Esophagus squamous epithelium (tissue), 4 donors: ENCODE measurements around the gene CERS4.

Source experiments
- CTCF ChIP-seq, 6 experiments: fragments of 450-650 bp in 4 of 6; fragments of 200-600 bp in 2 of 6; sonication (generic) in 2 of 6; IDR thresholded peaks; one replicate each; pipeline ENCODE4 v1.5.1; 2016 to 2019; ENCODE audit warnings: antibody characterized with exemption in 6 of 6, mild to moderate bottlenecking in 4 of 6, moderate library complexity in 4 of 6
- POLR2A ChIP-seq, 4 donors: fragments of 450-650 bp; IDR thresholded peaks; one replicate each; pipeline ENCODE4 v1.6.1; 2017; ENCODE audit warnings: antibody characterized with exemption in 4 of 4, mild to moderate bottlenecking in 4 of 4, moderate library complexity in 3 of 4

GRCh38 chr19:8306235-8307054 lies 97.3 kb downstream of the CERS4 start:
- TF ChIP-seq CTCF (IDR thresholded peaks at IDR 0.05) (no peak), POLR2A (IDR thresholded peaks at IDR 0.05) (no peak)
